Hypothalamus (tissue), 51 donors: Measurements from ENCODE around the gene TCF7L2.

Experiments
- DNase-seq, 51 donors: peaks; one replicate each; lab custom pipeline; 2025; lab: John Stamatoyannopoulos, UW

Gene TCF7L2

GRCh38 chr10:113135025-113135424 is 185.0 kb downstream of the TCF7L2 start:
- no peak for DNase-seq

GRCh38 chr10:113137941-113138685 is 188.1 kb downstream of the TCF7L2 start:
- DNase-seq = no peak

GRCh38 chr10:113138937-113139585 is 189.0 kb downstream of the TCF7L2 start:
- no peak for DNase-seq

GRCh38 chr10:113139699-113140098 is 189.7 kb downstream of the TCF7L2 start:
- no peak for DNase-seq

- DNase-seq = no peak
These were observed 190.3 kb downstream of the TCF7L2 start for GRCh38 chr10:113140143-113141011.

- DNase-seq = no peak
These were observed 192.7 kb downstream of the TCF7L2 start for GRCh38 chr10:113142601-113143362.

GRCh38 chr10:113144576-113144975 is 194.5 kb downstream of the TCF7L2 start:
- DNase-seq = no peak

GRCh38 chr10:113148071-113148825 is 198.2 kb downstream of the TCF7L2 start:
- DNase-seq = no peak

GRCh38 chr10:113148901-113149300 is 198.9 kb downstream of the TCF7L2 start:
- DNase-seq = no peak

- DNase-seq = no peak
These were observed 199.6 kb downstream of the TCF7L2 start for GRCh38 chr10:113149626-113150025.

GRCh38 chr10:113151190-113151666 is 201.2 kb downstream of the TCF7L2 start:
- DNase-seq = peak in 24 of 51 donors; percentile 5 to 71 (median 32)

GRCh38 chr10:113153493-113154102 is 203.6 kb downstream of the TCF7L2 start:
- DNase-seq = no peak

GRCh38 chr10:113157441-113157840 is 207.4 kb downstream of the TCF7L2 start:
- DNase-seq = no peak

GRCh38 chr10:113158183-113158582 is 208.1 kb downstream of the TCF7L2 start:
- no peak for DNase-seq

GRCh38 chr10:113159563-113159962 is 209.5 kb downstream of the TCF7L2 start:
- DNase-seq = no peak

- no peak for DNase-seq
These were observed 210.6 kb downstream of the TCF7L2 start for GRCh38 chr10:113160641-113161040.

- no peak for DNase-seq
These were observed 211.0 kb downstream of the TCF7L2 start for GRCh38 chr10:113161066-113161465.

GRCh38 chr10:113162960-113163359 is 212.9 kb downstream of the TCF7L2 start:
- no peak for DNase-seq

GRCh38 chr10:113165673-113166072 is 215.6 kb downstream of the TCF7L2 start:
- no peak for DNase-seq
